ENCODE results near the gene SSBP1.

- no peak for TF ChIP-seq CTCF (IDR thresholded peaks at IDR 0.05)
- no peak for TF ChIP-seq POLR2A (IDR thresholded peaks at IDR 0.05)
Measured at GRCh38 chr7:141700296-141700847, 37.8 kb upstream of the SSBP1 start.

Data from ovary (tissue), 3 donors.